HAP-1 (cell line): Measurements from ENCODE around the gene UBL7.

Experiments used
- DNase-seq, 2 experiments: peaks; one replicate each; pipeline ENCODE4 v3.0.0-alpha.2; 2016 to 2020; ENCODE audit warnings: low spot score in 2 of 2
- H3K27me3 ChIP-seq: fragments of 250-450 bp; sonication (Bioruptor Pico); 2 replicates; pipeline ENCODE4 v1.5.1; 2020; ENCODE audit warnings: low read depth, mild to moderate bottlenecking, moderate library complexity
- H3K36me3 ChIP-seq: fragments of 250-450 bp; sonication (Bioruptor Pico); replicated peaks from 2 replicates; pipeline ENCODE4 v1.5.1; 2020; ENCODE audit warnings: mild to moderate bottlenecking
- H3K4me1 ChIP-seq: fragments of 250-450 bp; sonication (Bioruptor Pico); 2 replicates; pipeline ENCODE4 v1.5.1; 2020; ENCODE audit warnings: mild to moderate bottlenecking
- H3K4me3 ChIP-seq: fragments of 250-450 bp; sonication (Bioruptor Pico); 2 replicates; pipeline ENCODE4 v1.5.1; 2020; ENCODE audit warnings: mild to moderate bottlenecking, moderate library complexity
- H3K9me3 ChIP-seq: fragments of 250-450 bp; sonication (Bioruptor Pico); 2 replicates; pipeline ENCODE4 v1.5.1; 2020; ENCODE audit warnings: mild to moderate bottlenecking, moderate library complexity
- in situ Hi-C: fragments of 300-500 bp; cut with MboI; formaldehyde crosslinking; loops from 3 replicates; pipeline ENCODE4 v1.14.3; 2020; ENCODE audit warnings: low sequenced_read_pairs, inconsistent platforms, mixed read lengths

Gene UBL7

GRCh38 chr15:74399511-74400312, 61.2 kb downstream of the UBL7 start:
- no peaks in the 10 kb centered on the region for H3K36me3 ChIP-seq
- no peak for DNase-seq
- H3K27me3 ChIP-seq, result peaks cover 35% of the 10 kb centered on the region
- H3K4me3 ChIP-seq, result no peak overlapping the region
- in situ Hi-C loops, result no loop called here
- H3K9me3 ChIP-seq, result no peaks in the 10 kb centered on the region
- no peaks in the 10 kb centered on the region for H3K4me1 ChIP-seq

- in situ Hi-C loops, result no loop called here
Observed at GRCh38 chr15:74399100-74399499, 61.9 kb downstream of the UBL7 start.

GRCh38 chr15:74398183-74398582, 62.8 kb downstream of the UBL7 start:
- H3K4me3 ChIP-seq, result no peak overlapping the region
- in situ Hi-C loops, result no loop called here
- peaks cover 28% of the 10 kb centered on the region for H3K27me3 ChIP-seq
- no peaks in the 10 kb centered on the region for H3K9me3 ChIP-seq
- no peaks in the 10 kb centered on the region for H3K4me1 ChIP-seq
- H3K36me3 ChIP-seq, result no peaks in the 10 kb centered on the region
- no peak for DNase-seq

More at GRCh38 chr15:74399100-74399499, 61.9 kb downstream of the UBL7 start:
- peaks cover 33% of the 10 kb centered on the region for H3K27me3 ChIP-seq
- no peaks in the 10 kb centered on the region for H3K4me1 ChIP-seq
- DNase-seq, result no peak
- no peak overlapping the region for H3K4me3 ChIP-seq
- no peaks in the 10 kb centered on the region for H3K9me3 ChIP-seq
- H3K36me3 ChIP-seq, result no peaks in the 10 kb centered on the region

- Histone ChIP-seq H3K4me1 (no peaks in the 10 kb centered on the region), H3K4me3 (no peak overlapping the region), H3K9me3 (no peaks in the 10 kb centered on the region), H3K27me3 (peaks cover 20% of the 10 kb centered on the region), H3K36me3 (no peaks in the 10 kb centered on the region)
- DNase-seq, result no peak
- in situ Hi-C loops, result no loop called here
Observed at GRCh38 chr15:74397239-74398068, 63.5 kb downstream of the UBL7 start.

- peaks cover 12% of the 10 kb centered on the region for H3K27me3 ChIP-seq
- in situ Hi-C loops, result no loop called here
- H3K36me3 ChIP-seq, result no peaks in the 10 kb centered on the region
- no peak for DNase-seq
- no peak overlapping the region for H3K4me3 ChIP-seq
- H3K4me1 ChIP-seq, result no peaks in the 10 kb centered on the region
- H3K9me3 ChIP-seq, result no peaks in the 10 kb centered on the region
Observed at GRCh38 chr15:74396445-74397238, 64.3 kb downstream of the UBL7 start.

GRCh38 chr15:74396146-74396438, 64.9 kb downstream of the UBL7 start:
- Histone ChIP-seq H3K36me3 (no peaks in the 10 kb centered on the region), H3K27me3 (peaks cover 8% of the 10 kb centered on the region), H3K9me3 (no peaks in the 10 kb centered on the region), H3K4me3 (no peak overlapping the region), H3K4me1 (no peaks in the 10 kb centered on the region)
- DNase-seq, result no peak
- in situ Hi-C loops, result no loop called here
